ENCODE data around the gene ATP6AP2. TPM values are rescaled to one million over a fixed set of nuclear protein-coding genes. Genes with fewer than 3 reads are reported as not detected.
A peak's percentile ranks its signal among the peaks of the same experiment; 100 is the strongest.
"Not testable (repeated sequence)": the region's sequence is repeated elsewhere in the genome, so short reads cannot be mapped to it uniquely, and the experiment has no call there.

The ATP6AP2 gene
- polyA plus RNA-seq, 1 donor, result 92.7 TPM

GRCh38 chrX:40543661-40544328, 37.0 kb upstream of the ATP6AP2 start:
- Histone ChIP-seq H3K27me3 (ENCODE audit: control insufficient read depth, insufficient read depth, low read length) (no peaks in the 10 kb centered on the region), H3K4me1 (ENCODE audit: control insufficient read depth, insufficient read depth, low read length) (no peaks in the 10 kb centered on the region), H3K27ac (ENCODE audit: low read length) (no peak overlapping the region), H3K9me3 (ENCODE audit: control insufficient read depth, low read depth, low read length) (no peaks in the 10 kb centered on the region), H3K36me3 (ENCODE audit: control insufficient read depth, insufficient read depth, low read length) (no peaks in the 10 kb centered on the region), H3K4me3 (ENCODE audit: low read length) (no peak overlapping the region)
- DNase-seq, result peak; percentile 47 to 50
- no CpG with 5 or more reads among the region's 8 CpGs for WGBS (ENCODE audit: insufficient coverage, low lambda C conversion rate)

- Histone ChIP-seq H3K4me1 (ENCODE audit: control insufficient read depth, insufficient read depth, low read length) (no peaks in the 10 kb centered on the region), H3K36me3 (ENCODE audit: control insufficient read depth, insufficient read depth, low read length) (no peaks in the 10 kb centered on the region), H3K9me3 (ENCODE audit: control insufficient read depth, low read depth, low read length) (no peaks in the 10 kb centered on the region), H3K27ac (ENCODE audit: low read length) (no peak overlapping the region), H3K4me3 (ENCODE audit: low read length) (no peak overlapping the region), H3K27me3 (ENCODE audit: control insufficient read depth, insufficient read depth, low read length) (no peaks in the 10 kb centered on the region)
- 80% methylated on average over 1 of the region's 13 CpGs for WGBS (ENCODE audit: insufficient coverage, low lambda C conversion rate)
- no peak for DNase-seq
Measured at GRCh38 chrX:40544343-40545266, 36.2 kb upstream of the ATP6AP2 start.

GRCh38 chrX:40546870-40547269, 33.9 kb upstream of the ATP6AP2 start:
- no peaks in the 10 kb centered on the region for H3K9me3 ChIP-seq (ENCODE audit: control insufficient read depth, low read depth, low read length)
- DNase-seq, result no peak
- no peaks in the 10 kb centered on the region for H3K4me1 ChIP-seq (ENCODE audit: control insufficient read depth, insufficient read depth, low read length)
- H3K27ac ChIP-seq (ENCODE audit: low read length), result no peak overlapping the region
- no peaks in the 10 kb centered on the region for H3K27me3 ChIP-seq (ENCODE audit: control insufficient read depth, insufficient read depth, low read length)
- H3K4me3 ChIP-seq (ENCODE audit: low read length), result no peak overlapping the region
- WGBS (ENCODE audit: insufficient coverage, low lambda C conversion rate), result no CpG with 5 or more reads among the region's 2 CpGs
- H3K36me3 ChIP-seq (ENCODE audit: control insufficient read depth, insufficient read depth, low read length), result no peaks in the 10 kb centered on the region

DNA sequence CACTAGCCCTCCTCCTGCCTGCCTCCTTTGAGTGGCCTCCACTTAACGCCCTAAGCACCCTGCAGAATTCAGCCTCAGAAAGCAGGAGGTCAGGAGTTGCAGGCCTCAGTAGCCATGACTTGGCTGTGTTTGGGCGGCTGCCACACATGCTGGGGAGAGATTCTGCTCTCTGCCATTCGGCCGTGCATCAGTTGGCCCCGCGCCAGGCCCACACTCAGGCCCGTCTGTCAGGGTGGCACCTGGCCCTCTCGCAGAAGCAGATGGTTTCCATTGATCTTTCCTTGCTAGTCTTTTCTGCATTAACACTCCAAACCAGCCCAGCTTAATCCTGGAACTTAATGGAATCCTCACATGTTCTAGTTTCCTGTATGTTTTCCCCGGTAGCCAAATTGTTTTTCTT, 30.7 kb upstream of the ATP6AP2 start:
- no peaks in the 10 kb centered on the region for H3K36me3 ChIP-seq (ENCODE audit: control insufficient read depth, insufficient read depth, low read length)
- no peaks in the 10 kb centered on the region for H3K27me3 ChIP-seq (ENCODE audit: control insufficient read depth, insufficient read depth, low read length)
- no CpG with 5 or more reads among the region's 9 CpGs for WGBS (ENCODE audit: insufficient coverage, low lambda C conversion rate)
- H3K4me1 ChIP-seq (ENCODE audit: control insufficient read depth, insufficient read depth, low read length), result no peaks in the 10 kb centered on the region
- H3K9me3 ChIP-seq (ENCODE audit: control insufficient read depth, low read depth, low read length), result no peaks in the 10 kb centered on the region
- no peak overlapping the region for H3K4me3 ChIP-seq (ENCODE audit: low read length)
- no peak overlapping the region for H3K27ac ChIP-seq (ENCODE audit: low read length)
- no peak for DNase-seq

DNA sequence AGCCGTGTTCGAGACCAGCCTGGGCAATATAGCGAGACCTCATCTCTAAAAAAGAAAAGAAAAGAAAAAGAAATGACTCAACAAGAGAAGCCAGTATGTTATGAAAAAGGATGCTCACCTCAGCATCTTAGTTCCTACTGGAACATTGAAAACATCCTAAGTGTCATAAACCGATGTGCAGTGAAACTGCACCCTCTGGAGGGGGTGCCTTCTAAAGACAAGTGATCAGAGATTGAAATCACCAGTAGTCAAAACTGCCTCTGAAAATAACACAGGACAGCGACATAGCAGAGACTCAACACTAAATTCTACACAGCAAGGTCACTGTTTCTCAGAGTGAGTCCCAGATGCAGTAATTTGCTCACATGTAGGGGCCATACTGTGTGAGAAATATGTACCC, 28.0 kb upstream of the ATP6AP2 start:
- no peaks in the 10 kb centered on the region for H3K36me3 ChIP-seq (ENCODE audit: control insufficient read depth, insufficient read depth, low read length)
- H3K27ac ChIP-seq (ENCODE audit: low read length), result no peak overlapping the region
- no peaks in the 10 kb centered on the region for H3K9me3 ChIP-seq (ENCODE audit: control insufficient read depth, low read depth, low read length)
- no peak overlapping the region for H3K4me3 ChIP-seq (ENCODE audit: low read length)
- no peaks in the 10 kb centered on the region for H3K4me1 ChIP-seq (ENCODE audit: control insufficient read depth, insufficient read depth, low read length)
- H3K27me3 ChIP-seq (ENCODE audit: control insufficient read depth, insufficient read depth, low read length), result no peaks in the 10 kb centered on the region
- WGBS (ENCODE audit: insufficient coverage, low lambda C conversion rate), result 83% methylated on average over 1 of the region's 5 CpGs
- DNase-seq, result no peak

- no peaks in the 10 kb centered on the region for H3K27me3 ChIP-seq (ENCODE audit: control insufficient read depth, insufficient read depth, low read length)
- H3K27ac ChIP-seq (ENCODE audit: low read length), result no peak overlapping the region
- DNase-seq, result no peak
- no CpG with 5 or more reads among the region's 4 CpGs for WGBS (ENCODE audit: insufficient coverage, low lambda C conversion rate)
- H3K36me3 ChIP-seq (ENCODE audit: control insufficient read depth, insufficient read depth, low read length), result no peaks in the 10 kb centered on the region
- no peaks in the 10 kb centered on the region for H3K4me1 ChIP-seq (ENCODE audit: control insufficient read depth, insufficient read depth, low read length)
- H3K9me3 ChIP-seq (ENCODE audit: control insufficient read depth, low read depth, low read length), result no peaks in the 10 kb centered on the region
- no peak overlapping the region for H3K4me3 ChIP-seq (ENCODE audit: low read length)
Measured at GRCh38 chrX:40558590-40558989, 22.2 kb upstream of the ATP6AP2 start.

DNA sequence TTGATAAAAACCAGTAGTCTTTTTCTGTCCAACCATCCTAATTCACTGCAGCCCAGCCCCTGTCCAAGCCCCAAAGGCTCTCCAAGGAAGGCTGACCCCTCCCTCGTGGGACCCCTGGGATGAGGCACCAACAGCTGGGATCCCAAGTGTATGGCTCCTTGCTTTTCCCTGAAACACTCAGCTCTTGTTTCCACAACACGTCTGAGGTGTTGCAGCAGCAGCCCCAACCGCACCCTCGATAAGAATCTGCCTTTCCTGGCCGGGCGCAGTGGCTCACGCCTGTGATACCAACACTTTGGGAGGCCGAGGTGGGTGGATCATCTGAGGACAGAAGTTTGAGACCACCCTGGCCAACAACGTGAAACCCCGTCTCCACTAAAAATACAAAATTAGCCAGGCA, 17.0 kb upstream of the ATP6AP2 start:
- no CpG with 5 or more reads among the region's 10 CpGs for WGBS (ENCODE audit: insufficient coverage, low lambda C conversion rate)
- no peak for DNase-seq
- Histone ChIP-seq H3K27ac (ENCODE audit: low read length) (no peak overlapping the region), H3K4me3 (ENCODE audit: low read length) (no peak overlapping the region), H3K4me1 (ENCODE audit: control insufficient read depth, insufficient read depth, low read length) (no peaks in the 10 kb centered on the region), H3K9me3 (ENCODE audit: control insufficient read depth, low read depth, low read length) (no peaks in the 10 kb centered on the region), H3K27me3 (ENCODE audit: control insufficient read depth, insufficient read depth, low read length) (no peaks in the 10 kb centered on the region), H3K36me3 (ENCODE audit: control insufficient read depth, insufficient read depth, low read length) (no peaks in the 10 kb centered on the region)

DNA sequence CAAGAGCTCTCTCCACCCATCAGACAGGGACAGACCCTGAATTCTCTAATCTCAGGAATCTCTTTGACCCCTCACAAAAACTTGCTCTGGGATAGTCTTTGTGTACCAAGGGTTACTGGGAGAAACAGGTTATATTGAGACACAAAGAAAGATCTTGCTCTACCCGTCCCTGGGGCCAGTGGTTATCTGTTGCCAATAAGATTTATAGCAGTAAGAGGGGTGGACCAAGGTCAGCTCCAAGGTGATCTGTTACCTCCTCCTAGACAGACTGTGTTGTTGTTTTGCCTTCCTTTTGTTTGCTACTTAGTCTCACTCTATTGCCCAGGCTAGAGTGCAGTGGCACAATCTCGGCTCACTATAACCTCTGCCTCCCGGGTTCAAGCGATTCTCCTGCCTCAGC, 16.3 kb upstream of the ATP6AP2 start:
- Histone ChIP-seq H3K4me3 (ENCODE audit: low read length) (no peak overlapping the region), H3K9me3 (ENCODE audit: control insufficient read depth, low read depth, low read length) (no peaks in the 10 kb centered on the region), H3K27me3 (ENCODE audit: control insufficient read depth, insufficient read depth, low read length) (no peaks in the 10 kb centered on the region), H3K27ac (ENCODE audit: low read length) (no peak overlapping the region), H3K4me1 (ENCODE audit: control insufficient read depth, insufficient read depth, low read length) (no peaks in the 10 kb centered on the region), H3K36me3 (ENCODE audit: control insufficient read depth, insufficient read depth, low read length) (no peaks in the 10 kb centered on the region)
- no peak for DNase-seq
- no CpG with 5 or more reads among the region's 4 CpGs for WGBS (ENCODE audit: insufficient coverage, low lambda C conversion rate)

DNA sequence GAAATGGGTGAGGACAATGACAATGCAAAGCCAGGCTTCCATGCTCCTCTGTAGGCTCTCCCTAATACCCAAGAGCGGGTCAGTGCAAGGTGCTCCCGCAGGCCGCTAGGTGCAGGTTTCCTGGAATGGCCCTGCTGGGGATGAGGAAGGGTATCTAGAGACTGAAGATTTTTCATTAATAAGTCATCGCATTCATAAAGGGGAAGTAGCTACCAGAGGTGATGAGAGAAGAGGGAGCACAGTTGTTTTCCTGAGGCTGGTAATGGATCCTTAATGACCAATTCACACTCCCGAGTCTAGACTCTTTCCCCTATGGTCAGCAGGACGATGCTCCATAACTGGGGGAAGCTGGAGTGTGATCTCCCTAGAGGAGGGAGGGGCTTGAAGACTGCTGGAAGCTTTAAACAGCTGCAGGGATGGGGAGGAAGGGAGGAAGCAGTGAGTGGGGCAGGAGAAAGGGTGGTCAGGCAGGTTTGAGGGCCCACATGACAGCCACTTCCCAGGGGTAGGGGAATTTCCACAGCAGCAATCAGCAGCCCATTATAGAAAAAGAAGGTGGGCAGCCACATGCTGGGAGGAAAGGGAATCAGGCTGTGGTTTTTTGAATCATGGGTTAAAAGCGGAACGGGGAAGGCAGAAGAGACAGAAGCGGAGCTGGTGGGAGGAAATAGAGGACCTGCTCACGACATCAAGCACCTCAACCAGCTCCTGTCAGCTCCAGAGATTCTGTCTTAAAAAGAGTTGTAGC, 10.2 kb upstream of the ATP6AP2 start:
- H3K9me3 ChIP-seq (ENCODE audit: control insufficient read depth, low read depth, low read length), result no peaks in the 10 kb centered on the region
- no peak for DNase-seq
- H3K4me3 ChIP-seq (ENCODE audit: low read length), result no peak overlapping the region
- H3K36me3 ChIP-seq (ENCODE audit: control insufficient read depth, insufficient read depth, low read length), result no peaks in the 10 kb centered on the region
- no CpG with 5 or more reads among the region's 10 CpGs for WGBS (ENCODE audit: insufficient coverage, low lambda C conversion rate)
- H3K27ac ChIP-seq (ENCODE audit: low read length), result no peak overlapping the region
- H3K4me1 ChIP-seq (ENCODE audit: control insufficient read depth, insufficient read depth, low read length), result no peaks in the 10 kb centered on the region
- no peaks in the 10 kb centered on the region for H3K27me3 ChIP-seq (ENCODE audit: control insufficient read depth, insufficient read depth, low read length)

DNA sequence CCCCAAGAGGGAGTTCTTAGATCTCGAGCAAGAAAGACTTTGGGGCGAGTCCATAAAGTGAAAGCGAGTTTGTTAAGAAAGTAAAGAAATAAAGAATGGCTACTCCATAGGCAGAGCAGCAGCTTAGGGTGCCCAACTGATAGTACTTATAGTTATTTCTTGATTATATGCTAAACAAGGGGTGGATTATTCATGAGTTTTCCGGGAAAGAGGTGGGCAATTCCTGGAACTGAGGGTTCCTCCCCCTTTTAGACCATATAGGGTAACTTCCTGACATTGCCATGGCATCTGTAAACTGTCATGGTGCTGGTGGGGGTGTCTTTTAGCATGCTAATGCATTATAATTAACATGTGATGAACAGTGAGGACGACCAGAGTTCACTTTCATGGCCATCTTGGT, 9.6 kb upstream of the ATP6AP2 start:
- H3K27ac ChIP-seq (ENCODE audit: low read length); H3K4me1 ChIP-seq (ENCODE audit: control insufficient read depth, insufficient read depth, low read length); H3K4me3 ChIP-seq (ENCODE audit: low read length); DNase-seq; H3K9me3 ChIP-seq (ENCODE audit: control insufficient read depth, low read depth, low read length); H3K36me3 ChIP-seq (ENCODE audit: control insufficient read depth, insufficient read depth, low read length); H3K27me3 ChIP-seq (ENCODE audit: control insufficient read depth, insufficient read depth, low read length): not testable (repeated sequence)
- WGBS (ENCODE audit: insufficient coverage, low lambda C conversion rate), result no CpG with 5 or more reads among the region's 5 CpGs

All from large intestine (tissue), 3 donors.